H1 (cell line): Measurements from ENCODE around the gene DENND2C. TPM values are rescaled to one million over a fixed set of nuclear protein-coding genes. Genes with fewer than 3 reads are reported as not detected.

Source experiments
- CTCF ChIA-PET: fragments of 300-600 bp; sonication (Branson Sonifier 250); formaldehyde crosslinking; loops from one replicate; lab custom pipeline; 2021; ENCODE audit not compliant: partially characterized antibody; lab: Charles Lee
- POLR2A ChIA-PET: fragments of 300-600 bp; sonication (Branson Sonifier 250); formaldehyde crosslinking; loops from one replicate; lab custom pipeline; 2021; ENCODE audit warnings: inconsistent platforms; ENCODE audit not compliant: partially characterized antibody; lab: Charles Lee
- DNase-seq, 2 experiments: peaks; one replicate each; pipeline versions ENCODE4 v3.0.0 to v3.0.0-alpha.2; 2010 to 2022; ENCODE audit warnings: low spot score in 2 of 2, low read depth in 1 of 2, mixed read lengths in 1 of 2
- FAIRE-seq: peaks from 2 replicates; lab custom pipeline; 2011; peaks lifted over from hg19 to GRCh38; lab: Jason Lieb, UNC
- H2AFZ ChIP-seq: 2 replicates; pipeline ENCODE4 v1.8.1; 2012; ENCODE audit warnings: low read length, inconsistent platforms
- H2AK5ac ChIP-seq: 2 replicates; pipeline ENCODE4 v1.6.1; 2013; ENCODE audit warnings: low read depth, low read length
- H2BK120ac ChIP-seq: replicated peaks from 2 replicates; pipeline ENCODE3; 2013; ENCODE audit warnings: low read depth, low read length, inconsistent platforms
- H2BK12ac ChIP-seq: 2 replicates; pipeline ENCODE4 v1.6.1; 2013; ENCODE audit warnings: low read depth, low read length
- H2BK15ac ChIP-seq: 2 replicates; pipeline ENCODE4 v1.6.1; 2013; ENCODE audit warnings: low read length
- H2BK20ac ChIP-seq: 2 replicates; pipeline ENCODE4 v1.6.1; 2013; ENCODE audit warnings: low read length
- H2BK5ac ChIP-seq: 2 replicates; pipeline ENCODE4 v1.6.1; 2013; ENCODE audit warnings: low read depth, low read length
- H3K14ac ChIP-seq: 2 replicates; pipeline ENCODE4 v1.6.1; 2013; ENCODE audit warnings: inconsistent platforms; ENCODE audit not compliant: insufficient read length
- H3K18ac ChIP-seq: 2 replicates; pipeline ENCODE4 v1.6.1; 2013; ENCODE audit warnings: low read length; ENCODE audit errors: extremely low read depth
- H3K23ac ChIP-seq: 2 replicates; pipeline ENCODE4 v1.6.1; 2013; ENCODE audit warnings: inconsistent platforms; ENCODE audit not compliant: insufficient read length
- H3K23me2 ChIP-seq: 2 replicates; pipeline ENCODE4 v1.6.1; 2013; ENCODE audit warnings: low read depth, low read length
- H3K27ac ChIP-seq: 2 replicates; pipeline ENCODE4 v1.6.1; 2011; ENCODE audit warnings: low read depth, low read length, inconsistent platforms
- H3K27me3 ChIP-seq, 4 experiments: replicated peaks in 1 of 4; 1 replicate in 1 of 4; 2 replicates in 3 of 4; pipeline versions ENCODE4 v1.6.1 to v1.8.1; 2011 to 2013; ENCODE audit warnings: low read length in 3 of 4, mild to moderate bottlenecking in 3 of 4, inconsistent platforms in 2 of 4, mixed read lengths in 2 of 4, moderate library complexity in 1 of 4; ENCODE audit not compliant: control insufficient read depth in 3 of 4, insufficient read depth in 3 of 4; ENCODE audit errors: extremely low read depth in 1 of 4
- H3K36me3 ChIP-seq, 4 experiments: 2 replicates each; pipeline versions ENCODE4 v1.6.1 to v1.8.1; 2011 to 2013; ENCODE audit warnings: mild to moderate bottlenecking in 4 of 4, low read length in 3 of 4, moderate library complexity in 2 of 4, control low read depth in 1 of 4, inconsistent platforms in 1 of 4; ENCODE audit not compliant: insufficient read depth in 4 of 4, control insufficient read depth in 2 of 4
- H3K4ac ChIP-seq: replicated peaks from 2 replicates; pipeline ENCODE3; 2013; ENCODE audit warnings: low read length, low read depth, mixed read lengths, inconsistent platforms; ENCODE audit not compliant: insufficient read length
- H3K4me1 ChIP-seq, 4 experiments: replicated peaks in 1 of 4; 1 replicate in 1 of 4; 2 replicates in 3 of 4; pipeline versions ENCODE4 v1.6.1 to v1.8.1; 2011 to 2013; ENCODE audit warnings: low read length in 3 of 4, inconsistent platforms in 2 of 4, mixed read lengths in 1 of 4; ENCODE audit not compliant: insufficient read depth in 4 of 4, control insufficient read depth in 3 of 4
- H3K4me2 ChIP-seq, 2 experiments: 2 replicates each; pipeline versions ENCODE4 v1.6.1 to v1.8.1; 2011 to 2013; ENCODE audit warnings: low read depth in 2 of 2, low read length in 2 of 2, control low read depth in 1 of 2, inconsistent platforms in 1 of 2, mild to moderate bottlenecking in 1 of 2; ENCODE audit not compliant: insufficient read depth in 1 of 2
- H3K4me3 ChIP-seq, 4 experiments: fragments of 200-600, 300-600 bp in 1 of 4; sonication (generic), shearing (Covaris generic), sonication (Bioruptor Twin) in 1 of 4; 2 replicates each; pipeline versions ENCODE4 v1.5.1 to v1.8.1; 2011 to 2016; ENCODE audit warnings: low read length in 4 of 4, low read depth in 3 of 4, control low read depth in 2 of 4, inconsistent platforms in 2 of 4, mild to moderate bottlenecking in 2 of 4, mixed read lengths in 1 of 4, moderate library complexity in 1 of 4; ENCODE audit not compliant: insufficient read depth in 2 of 4; ENCODE audit errors: extremely low read depth in 1 of 4
- H3K56ac ChIP-seq: replicated peaks from 2 replicates; pipeline ENCODE3; 2013; ENCODE audit warnings: low read depth, mild to moderate bottlenecking, mixed read lengths, low read length, inconsistent platforms; ENCODE audit not compliant: insufficient read length
- H3K79me1 ChIP-seq: 2 replicates; pipeline ENCODE4 v1.6.1; 2013; ENCODE audit warnings: low read depth, low read length, control low read depth
- H3K79me2 ChIP-seq, 2 experiments: 2 replicates each; pipeline versions ENCODE4 v1.6.1 to v1.8.1; 2012 to 2013; ENCODE audit warnings: low read length in 2 of 2, mild to moderate bottlenecking in 2 of 2, inconsistent platforms in 1 of 2; ENCODE audit not compliant: insufficient read depth in 2 of 2, control insufficient read depth in 1 of 2
- H3K9ac ChIP-seq, 4 experiments: replicated peaks in 1 of 4; 1 replicate in 1 of 4; 2 replicates in 3 of 4; pipeline versions ENCODE4 v1.6.1 to v1.8.1; 2011 to 2013; ENCODE audit warnings: low read depth in 3 of 4, low read length in 3 of 4, control low read depth in 2 of 4, mild to moderate bottlenecking in 2 of 4, moderate library complexity in 2 of 4, inconsistent platforms in 1 of 4; ENCODE audit errors: extremely low read depth in 1 of 4
- H3K9me3 ChIP-seq, 2 experiments: 2 replicates each; pipeline versions ENCODE4 v1.6.1 to v1.8.1; 2012 to 2013; ENCODE audit warnings: mild to moderate bottlenecking in 2 of 2, moderate library complexity in 2 of 2, control low read depth in 1 of 2, inconsistent platforms in 1 of 2, low read depth in 1 of 2, low read length in 1 of 2, mixed read lengths in 1 of 2; ENCODE audit not compliant: insufficient read depth in 2 of 2
- H4K20me1 ChIP-seq, 2 experiments: replicated peaks in 1 of 2; 2 replicates each; pipeline versions ENCODE3 to v1.8.1; 2011 to 2013; ENCODE audit warnings: inconsistent platforms in 2 of 2, low read length in 2 of 2, mild to moderate bottlenecking in 1 of 2; ENCODE audit not compliant: insufficient read depth in 2 of 2, control insufficient read depth in 1 of 2
- H4K5ac ChIP-seq: 2 replicates; pipeline ENCODE4 v1.6.1; 2013; ENCODE audit warnings: low read length, low read depth, mixed read lengths, inconsistent platforms; ENCODE audit not compliant: insufficient read length
- H4K8ac ChIP-seq: 2 replicates; pipeline ENCODE4 v1.8.0; 2013; ENCODE audit warnings: mild to moderate bottlenecking, moderate library complexity, low read length, inconsistent platforms; ENCODE audit not compliant: insufficient read depth; ENCODE audit errors: extremely low read depth
- H4K91ac ChIP-seq: replicated peaks from 2 replicates; pipeline ENCODE3; 2013; ENCODE audit warnings: low read length, mixed read lengths, inconsistent platforms; ENCODE audit not compliant: insufficient read length
- SP2 ChIP-seq: IDR thresholded peaks from 2 replicates; pipeline ENCODE4 v1.6.1; 2012; ENCODE audit warnings: mild to moderate bottlenecking, low read length, inconsistent platforms
- WGBS, 2 experiments: shearing (Covaris generic) in 1 of 2; methylation state at CpG; one replicate each; pipeline versions ENCODE4 v1.1.6 to v1.1.7; 2013 to 2015; ENCODE audit warnings: low lambda C conversion rate in 2 of 2, mixed read lengths in 2 of 2, inconsistent platforms in 1 of 2, low coverage in 1 of 2, missing lambda C conversion rate in 1 of 2; ENCODE audit not compliant: insufficient replicate concordance in 2 of 2, insufficient coverage in 1 of 2, insufficient read length in 1 of 2; ENCODE audit errors: extremely low coverage in 1 of 2, missing lambda C conversion rate in 1 of 2; 5-methylcytosine and 5-hydroxymethylcytosine counted together
- polyA plus RNA-seq, 7 experiments: library from polyadenylated mRNA; depleted of rRNA in 3 of 7; stranded (reverse) in 5 of 7; unstranded in 2 of 7; fragments of >200 nt in 5 of 7; fragments of 200-250 nt in 2 of 7; gene quantifications; 1 replicate in 5 of 7; 2 replicates in 1 of 7; 4 replicates in 1 of 7; pipeline versions ENCODE4 v1.2.1 to v1.2.3, GENCODE V29; 2011 to 2013; ENCODE audit warnings: missing spikeins in 2 of 7, mixed read lengths in 2 of 7
- total RNA-seq: library from RNA; stranded (reverse); fragmentation: NEBNext Ultra II Directional; extraction: Animal tissue kit (Norgen Biotek cat#: 25700); gene quantifications from 2 replicates; pipeline ENCODE4 v1.2.1, GENCODE V29; 2021

Gene DENND2C
- total and polyA plus RNA-seq, 2 of the 8 experiments (the other 6 are each of a cell fraction or from before 2014, with no cell fraction given): 1.8 to 5.5 TPM

- H3K14ac ChIP-seq: no peak overlapping the region
- H3K23me2 ChIP-seq: no peaks in the 10 kb centered on the region
- no peak overlapping the region for H2BK20ac ChIP-seq
- H2BK120ac ChIP-seq: no peak overlapping the region
- H4K20me1 ChIP-seq: no peaks in the 10 kb centered on the region
- ChIA-PET CTCF (no interaction called here), POLR2A (no interaction called here)
- no peak overlapping the region for H3K4me3 ChIP-seq
- no peak overlapping the region for H2BK15ac ChIP-seq
- H2AFZ ChIP-seq: no peak overlapping the region
- no peak overlapping the region for H3K9ac ChIP-seq
- H3K4me1 ChIP-seq: no peaks in the 10 kb centered on the region; a peak in 1 of 7 replicates
- H4K91ac ChIP-seq: no peak overlapping the region
- no peak overlapping the region for H4K8ac ChIP-seq
- no peak overlapping the region for H3K23ac ChIP-seq
- DNase-seq (no peak), FAIRE-seq (no peak)
- no peak overlapping the region for H2BK5ac ChIP-seq
- no peak overlapping the region for H4K5ac ChIP-seq
- H3K56ac ChIP-seq: no peak overlapping the region
- H2AK5ac ChIP-seq: no peak overlapping the region
- H3K27ac ChIP-seq: no peak overlapping the region
- no peak overlapping the region for H3K4me2 ChIP-seq
- no peaks in the 10 kb centered on the region for H3K36me3 ChIP-seq
- 94% methylated on average over 16 of the region's 16 CpGs; no CpG with 5 or more reads in 1 of the 2 experiments for WGBS, 2 experiments
- no peaks in the 10 kb centered on the region for H3K79me1 ChIP-seq
- H3K4ac ChIP-seq: no peak overlapping the region
- H3K27me3 ChIP-seq: peaks cover 0 to 2% (median 0%) of the 10 kb centered on the region in 4 experiments; a peak in 1 of 7 replicates
- no peak overlapping the region for H3K18ac ChIP-seq
- no peaks in the 10 kb centered on the region for H3K79me2 ChIP-seq
- no peak for TF ChIP-seq SP2
- H3K9me3 ChIP-seq: no peaks in the 10 kb centered on the region
- no peak overlapping the region for H2BK12ac ChIP-seq
These were observed 82.5 kb downstream of the DENND2C start for GRCh38 chr1:114587203-114587991.
